ENCODE data around the gene TRAPPC11.

TRAPPC11 gene

GRCh38 chr4:183758061-183758757 is 99.1 kb downstream of the TRAPPC11 start:
- in situ Hi-C loops (cut with HindIII; ENCODE audit: low pct_unique_long_range_greater_than_20kb, low sequenced_read_pairs) = no loop called here
- peak in 1 of 2 experiments; percentile 78 for DNase-seq (ENCODE audit: low read depth in 1 of 2, low spot score in 1 of 2)
- no peak for TF ChIP-seq JUND (IDR thresholded peaks at IDR 0.05; ENCODE audit: low read depth)

- no peak for TF ChIP-seq JUND (IDR thresholded peaks at IDR 0.05; ENCODE audit: low read depth)
- DNase-seq (ENCODE audit: low read depth in 1 of 2, low spot score in 1 of 2) = no peak
- in situ Hi-C loops (cut with HindIII; ENCODE audit: low pct_unique_long_range_greater_than_20kb, low sequenced_read_pairs) = no loop called here
These were observed 99.8 kb downstream of the TRAPPC11 start for GRCh38 chr4:183758758-183759447.

- in situ Hi-C loops (cut with HindIII; ENCODE audit: low pct_unique_long_range_greater_than_20kb, low sequenced_read_pairs) = no loop called here
- no peak for TF ChIP-seq JUND (IDR thresholded peaks at IDR 0.05; ENCODE audit: low read depth)
- peak in 1 of 2 experiments; percentile 68 for DNase-seq (ENCODE audit: low read depth in 1 of 2, low spot score in 1 of 2)
These were observed 101.2 kb downstream of the TRAPPC11 start for GRCh38 chr4:183760326-183760725.
